Measurements from ENCODE around the gene CEP70.
"Not testable (repeated sequence)": the region's sequence is repeated elsewhere in the genome, so short reads cannot be mapped to it uniquely, and the experiment has no call there.

The CEP70 gene

GRCh38 chr3:138509586-138509985 is 84.5 kb downstream of the CEP70 start:
- no peak for DNase-seq

GRCh38 chr3:138507524-138507923 is 86.5 kb downstream of the CEP70 start:
- no peak for DNase-seq

GRCh38 chr3:138498991-138499390 is 95.1 kb downstream of the CEP70 start:
- no peak for DNase-seq

GRCh38 chr3:138497851-138498250 is 96.2 kb downstream of the CEP70 start:
- no peak for DNase-seq

GRCh38 chr3:138497021-138497420 is 97.0 kb downstream of the CEP70 start:
- no peak for DNase-seq

GRCh38 chr3:138496436-138496835 is 97.6 kb downstream of the CEP70 start:
- no peak for DNase-seq

- DNase-seq, result not testable (repeated sequence)
Measured at GRCh38 chr3:138495638-138496037, 98.4 kb downstream of the CEP70 start.

GRCh38 chr3:138494607-138494929 is 99.5 kb downstream of the CEP70 start:
- peak in 1 of 14 donors; percentile 19 for DNase-seq

GRCh38 chr3:138493804-138494606 is 100.1 kb downstream of the CEP70 start:
- no peak for DNase-seq

GRCh38 chr3:138492980-138493675 is 100.9 kb downstream of the CEP70 start:
- DNase-seq, result no peak

- DNase-seq, result no peak
Measured at GRCh38 chr3:138491971-138492370, 102.1 kb downstream of the CEP70 start.

- not testable (repeated sequence) for DNase-seq
Measured at GRCh38 chr3:138486580-138486979, 107.5 kb downstream of the CEP70 start.

GRCh38 chr3:138484672-138485071 is 109.4 kb downstream of the CEP70 start:
- not testable (repeated sequence) for DNase-seq

GRCh38 chr3:138479438-138479863 is 114.6 kb downstream of the CEP70 start:
- DNase-seq, result no peak

- no peak for DNase-seq
Measured at GRCh38 chr3:138477801-138478200, 116.3 kb downstream of the CEP70 start.

- DNase-seq, result no peak
Measured at GRCh38 chr3:138477120-138477519, 116.9 kb downstream of the CEP70 start.

GRCh38 chr3:138476526-138476925 is 117.5 kb downstream of the CEP70 start:
- no peak for DNase-seq

- no peak for DNase-seq
Measured at GRCh38 chr3:138474163-138474562, 119.9 kb downstream of the CEP70 start.

GRCh38 chr3:138473391-138473790 is 120.7 kb downstream of the CEP70 start:
- no peak for DNase-seq

- DNase-seq, result no peak
Measured at GRCh38 chr3:138472141-138472825, 121.8 kb downstream of the CEP70 start.

GRCh38 chr3:138471481-138471880 is 122.6 kb downstream of the CEP70 start:
- peak in 1 of 14 donors; percentile 22 for DNase-seq

- peak in 1 of 14 donors; percentile 25 for DNase-seq
Measured at GRCh38 chr3:138470687-138471086, 123.4 kb downstream of the CEP70 start.

GRCh38 chr3:138469874-138470273 is 124.2 kb downstream of the CEP70 start:
- no peak for DNase-seq
